ENCODE measurements around the gene ANGPTL8.

GRCh38 chr19:11214387-11214786, 25.0 kb upstream of the ANGPTL8 start:
- TF ChIP-seq CTCF (IDR thresholded peaks at IDR 0.05) (no peak), POLR2AphosphoS5 (IDR thresholded peaks at IDR 0.05) (no peak)
